IPS-NIHi7 (cell line): ENCODE results near the gene GOLIM4.

ENCODE experiments used
- DNase-seq: peaks from one replicate; pipeline ENCODE4 v3.0.0; 2012; ENCODE audit warnings: mixed read lengths; ENCODE audit errors: extremely low spot score

The GOLIM4 gene

GRCh38 chr3:167996514-167996913 lies 99.2 kb downstream of the GOLIM4 start:
- DNase-seq: no peak

- no peak for DNase-seq
Observed at GRCh38 chr3:167992381-167992780, 103.3 kb downstream of the GOLIM4 start.

DNA sequence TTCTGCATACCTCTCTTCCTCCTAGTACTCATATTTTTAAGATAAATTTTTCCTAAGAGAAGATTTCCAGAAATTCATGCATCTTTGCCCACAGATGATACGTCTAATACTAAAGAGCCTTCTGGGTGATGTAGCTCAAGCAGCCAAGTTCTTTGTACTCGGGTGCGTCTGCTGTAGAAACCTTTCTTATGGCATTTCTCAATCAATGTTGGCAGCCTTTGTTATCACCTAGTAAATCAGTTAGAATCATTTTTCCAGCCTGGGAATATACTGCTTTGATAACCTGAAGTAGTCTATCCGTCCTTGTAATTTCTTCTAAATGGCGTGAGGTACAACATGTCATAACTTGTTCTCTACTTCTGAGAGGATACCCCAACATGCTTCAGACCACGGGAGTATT lies 104.5 kb downstream of the GOLIM4 start:
- DNase-seq: no peak

DNA sequence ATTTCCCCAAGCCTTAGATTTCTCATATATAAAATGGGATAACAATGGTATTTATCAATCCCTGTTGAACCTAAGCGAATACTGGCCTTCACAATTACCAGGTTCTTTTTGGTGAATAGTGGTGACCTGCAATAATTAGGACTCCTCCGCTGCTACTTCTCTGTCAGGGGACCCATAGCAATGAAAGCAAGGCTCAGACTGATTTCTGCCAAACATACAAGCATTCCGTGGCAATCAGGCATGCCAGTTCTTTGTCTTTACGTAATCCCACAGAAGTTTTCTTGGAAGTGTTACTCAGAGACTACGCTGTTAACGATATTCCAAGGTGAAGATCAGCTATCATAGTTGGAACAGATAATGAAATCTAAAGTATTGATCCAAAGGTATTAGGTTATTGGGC lies 105.7 kb downstream of the GOLIM4 start:
- no peak for DNase-seq

- no peak for DNase-seq
Observed at GRCh38 chr3:167989066-167989465, 106.7 kb downstream of the GOLIM4 start.

GRCh38 chr3:167983583-167983982 lies 112.1 kb downstream of the GOLIM4 start:
- DNase-seq: no peak

- DNase-seq: no peak
Observed at GRCh38 chr3:167978486-167978885, 117.2 kb downstream of the GOLIM4 start.

GRCh38 chr3:167978071-167978470 lies 117.7 kb downstream of the GOLIM4 start:
- DNase-seq: no peak

DNA sequence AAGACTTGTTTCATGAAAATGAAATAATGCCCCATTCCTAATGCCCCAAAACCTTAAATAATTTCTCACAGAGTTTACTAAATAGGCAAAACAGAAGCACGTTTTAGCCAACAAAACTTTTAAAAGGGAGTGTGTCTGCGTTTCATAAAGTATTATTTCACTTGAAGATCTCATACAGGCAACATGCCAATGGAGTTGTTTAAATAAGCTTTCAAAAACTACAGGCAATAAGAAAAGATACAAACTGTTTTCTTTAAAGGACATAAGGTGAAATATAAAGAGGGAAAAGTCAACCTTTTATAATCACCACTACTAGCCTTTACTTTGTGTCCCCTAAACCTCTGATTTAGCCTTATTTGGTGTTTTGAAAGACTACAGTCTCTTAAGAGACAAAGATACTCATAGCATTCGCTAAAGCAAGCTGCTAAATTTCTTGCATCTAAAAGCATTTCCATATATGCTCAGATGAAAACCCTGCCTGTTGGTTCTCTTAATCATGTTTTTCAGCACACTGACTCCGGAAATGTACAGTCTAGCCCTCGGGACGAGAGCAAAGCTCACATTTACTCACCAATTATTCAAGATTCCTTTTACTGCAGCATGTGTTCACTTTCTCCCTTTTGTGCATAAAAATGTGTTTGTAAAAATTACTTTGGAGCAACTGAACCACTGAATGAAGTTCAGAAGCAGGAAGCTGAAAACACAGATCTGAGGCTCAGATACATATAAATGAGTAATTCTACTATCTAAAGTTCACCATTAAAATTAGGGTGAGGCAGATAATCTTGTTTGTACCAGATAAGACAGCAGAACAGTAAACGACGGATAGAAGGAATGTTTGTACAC lies 119.0 kb downstream of the GOLIM4 start:
- no peak for DNase-seq

DNA sequence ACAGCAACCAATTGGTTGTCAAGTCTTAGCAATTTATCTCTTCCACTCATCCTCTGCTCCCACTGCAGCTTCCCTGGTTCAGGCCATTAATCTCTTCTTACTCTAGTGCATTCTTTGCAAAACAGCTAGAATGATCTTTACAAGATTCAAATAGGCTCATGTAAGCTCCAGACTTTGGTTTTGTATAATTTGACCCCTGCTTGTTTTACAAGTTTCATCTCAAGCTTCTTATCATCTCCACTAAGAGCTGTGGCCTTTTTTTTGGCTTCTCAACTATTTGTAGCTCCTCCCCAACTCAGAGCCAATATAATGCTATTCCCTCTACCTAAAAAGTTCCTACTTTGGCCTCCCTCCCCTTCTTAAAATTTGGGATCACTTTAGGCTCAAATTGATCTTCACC lies 121.8 kb downstream of the GOLIM4 start:
- DNase-seq: no peak

- DNase-seq: no peak
Observed at GRCh38 chr3:167973046-167973445, 122.7 kb downstream of the GOLIM4 start.

DNA sequence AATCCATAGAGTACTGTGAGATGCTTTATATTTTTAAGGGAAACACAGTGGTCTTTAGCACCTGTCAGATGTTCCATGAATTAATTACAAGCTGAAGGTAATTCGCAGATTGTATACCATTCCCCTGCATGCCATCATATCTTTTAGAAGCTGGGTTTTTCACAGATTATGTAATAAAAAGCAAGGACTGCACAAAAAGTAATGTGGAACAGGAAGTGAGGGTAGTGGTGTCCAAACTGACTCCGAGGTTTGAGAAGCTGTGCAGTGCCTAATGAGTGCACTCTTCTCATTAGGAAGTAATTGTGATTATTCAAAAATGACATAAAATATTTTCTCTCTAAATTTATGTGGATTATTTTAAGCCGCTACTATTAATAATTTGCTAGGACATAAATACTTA lies 123.2 kb downstream of the GOLIM4 start:
- DNase-seq: no peak

GRCh38 chr3:167969548-167969947 lies 126.2 kb downstream of the GOLIM4 start:
- no peak for DNase-seq

GRCh38 chr3:167967257-167968036 lies 128.3 kb downstream of the GOLIM4 start:
- no peak for DNase-seq
